ENCODE results near the gene ACD. TPM values are rescaled to one million over a fixed set of nuclear protein-coding genes. Genes with fewer than 3 reads are reported as not detected.

Gene ACD
- total RNA-seq, 4 donors from 2014 or later, result 9.9 to 12.8 (median 11.1) TPM

DNA sequence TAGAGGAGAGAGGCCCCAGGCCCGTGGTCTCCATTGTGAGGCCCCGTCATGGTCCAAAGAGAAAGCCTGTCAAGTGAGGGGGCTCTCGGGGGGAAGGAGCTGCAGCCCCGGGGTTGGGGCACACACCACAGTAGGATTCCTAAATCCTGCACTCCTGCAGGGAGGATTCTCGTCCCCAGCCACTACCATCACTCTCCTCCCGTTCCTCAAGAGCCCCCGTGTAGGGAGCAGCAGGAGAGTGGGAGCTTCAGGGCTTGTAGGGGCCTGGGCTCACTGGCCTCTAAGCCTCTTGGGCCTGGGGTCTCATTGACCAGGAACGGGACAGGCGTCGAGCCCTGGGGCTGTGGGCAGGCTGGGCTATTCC is 7.4 kb upstream of the ACD start:
- Histone ChIP-seq H3K36me3 (peaks cover 0 to 8% of the 10 kb centered on the region in 2 donors), H3K4me3 (peak overlapping the region; percentile 75 to 91 (median 86)), H3K4me1 (peaks cover 19 to 25% of the 10 kb centered on the region in 2 donors), H3K27me3 (no peaks in the 10 kb centered on the region), H3K9me3 (no peaks in the 10 kb centered on the region), H3K27ac (peak overlapping the region; percentile 86 to 92 (median 92))
- DNase-seq (no peak), ATAC-seq (peak; percentile 9 to 24)
- TF ChIP-seq POLR2A (IDR thresholded peaks at IDR 0.05) (no peak), CTCF (IDR thresholded peaks at IDR 0.05 in 4 of 5, conservative IDR thresholded peaks at IDR 0.05 in 1 of 5) (no peak)
- intact Hi-C loops (cut with DNase I; ENCODE audit: low total_unique reads) (no loop called here), in situ Hi-C loops (cut with MboI; ENCODE audit: low sequenced_read_pairs in 4 of 4) (loop anchor here in 2 of 4 donors (10.0 kb wide), 2 partner anchors 113 to 143 kb away; partner anchors contain the start of gene RIPOR1 (in 1 of the 2))

DNA sequence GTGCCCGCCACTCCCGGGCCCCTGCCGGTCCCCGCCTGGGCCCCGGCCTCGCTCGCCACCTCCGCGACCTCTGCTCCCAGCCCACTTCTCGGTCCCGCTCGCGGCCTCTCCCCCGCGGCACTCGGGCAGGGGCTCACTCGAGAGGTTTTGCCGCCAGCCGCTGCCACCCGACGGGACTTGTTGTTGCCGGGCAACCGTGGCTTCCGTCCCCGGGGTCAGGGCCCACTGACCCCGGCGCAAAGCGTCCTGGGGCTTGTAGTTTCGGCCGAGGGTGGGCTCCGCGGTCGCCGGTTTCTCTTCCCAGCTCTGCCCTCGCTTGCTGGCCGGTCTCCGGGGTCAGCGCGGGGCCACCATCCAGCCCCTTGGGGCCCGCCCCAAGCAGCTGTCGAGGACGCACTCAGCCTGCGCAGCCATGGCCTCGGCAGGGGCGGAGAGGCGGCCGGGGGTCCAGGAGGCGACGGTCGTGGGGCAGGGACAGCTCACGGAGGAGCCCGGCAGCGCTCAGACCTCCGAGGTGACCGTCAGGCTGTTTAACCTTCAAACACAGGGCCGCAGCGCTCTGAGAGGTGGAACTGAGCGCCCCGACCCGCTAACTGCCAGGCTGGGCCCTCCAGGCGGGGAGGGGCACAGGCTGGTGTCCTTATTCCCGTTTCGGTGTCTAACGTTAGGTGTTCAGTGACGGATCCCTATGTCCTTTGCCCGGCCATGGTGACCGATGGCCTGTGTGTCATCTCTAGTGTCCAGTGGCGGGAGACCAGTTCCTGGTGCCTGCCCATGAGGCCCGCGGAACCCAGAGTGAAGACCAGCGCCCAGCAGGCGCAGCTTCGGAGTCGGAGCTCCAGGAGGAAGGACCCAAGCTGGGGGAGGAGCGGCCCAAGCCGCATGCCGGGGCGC is 6.7 kb upstream of the ACD start, which contains the start of the genes C16orf86 and ENKD1:
Gene C16orf86, plus strand, starts transcription at position 256 of the 894 bp plus-strand sequence. Its CDS starts 157 bp downstream, at position 413.
Gene ENKD1, minus strand, starts transcription at position 192 of the 894 bp plus-strand sequence. CDS start 308 bp downstream, outside the sequence.
- no peaks in the 10 kb centered on the region for H3K27me3 ChIP-seq
- in situ Hi-C loops (cut with MboI; ENCODE audit: low sequenced_read_pairs in 4 of 4) (loop anchor here in 2 of 4 donors (10.0 kb wide), 2 partner anchors 112 to 142 kb away; partner anchors contain the start of gene RIPOR1 (in 1 of the 2)), intact Hi-C loops (cut with DNase I; ENCODE audit: low total_unique reads) (loop anchor here (1.0 kb wide), 1 partner anchor 105 kb away; the partner anchor contains the start of gene CTCF)
- DNase-seq (peak; percentile 75 to 80), ATAC-seq (peak; percentile 64 to 71)
- H3K4me3 ChIP-seq, result peak within 1 kb of the TSS; percentile 75 to 91 (median 86)
- TF ChIP-seq POLR2A (IDR thresholded peaks at IDR 0.05) (peak; percentile 25 to 35), CTCF (IDR thresholded peaks at IDR 0.05 in 4 of 5, conservative IDR thresholded peaks at IDR 0.05 in 1 of 5) (no peak)
- no peaks in the 10 kb centered on the region for H3K9me3 ChIP-seq
- H3K27ac ChIP-seq, result peak within 1 kb of the TSS; percentile 86 to 92 (median 92)
- H3K36me3 ChIP-seq, result peaks cover 0 to 12% of the 10 kb centered on the region in 2 donors
- peaks cover 19 to 25% of the 10 kb centered on the region in 2 donors for H3K4me1 ChIP-seq

- no peaks in the 10 kb centered on the region for H3K27me3 ChIP-seq
- in situ Hi-C loops (cut with MboI; ENCODE audit: low sequenced_read_pairs in 4 of 4), result loop anchor here in 2 of 4 donors (10.0 kb wide), 2 partner anchors 111 to 141 kb away; partner anchors contain the start of gene RIPOR1 (in 1 of the 2)
- TF ChIP-seq POLR2A (IDR thresholded peaks at IDR 0.05), result no peak
- no peak for TF ChIP-seq CTCF (IDR thresholded peaks at IDR 0.05 in 4 of 5, conservative IDR thresholded peaks at IDR 0.05 in 1 of 5)
- peak overlapping the region; percentile 75 to 91 (median 86) for H3K4me3 ChIP-seq
- H3K36me3 ChIP-seq, result peaks cover 0 to 12% of the 10 kb centered on the region in 2 donors
- H3K9me3 ChIP-seq, result no peaks in the 10 kb centered on the region
- ATAC-seq (no peak), DNase-seq (no peak)
- peaks cover 25 to 29% of the 10 kb centered on the region in 2 donors for H3K4me1 ChIP-seq
- intact Hi-C loops (cut with DNase I; ENCODE audit: low total_unique reads), result loop anchor here (1.0 kb wide), 1 partner anchor 104 kb away; the partner anchor contains the start of gene CTCF
- H3K27ac ChIP-seq, result peak overlapping the region; percentile 86 to 92 (median 92)
These were observed 6.0 kb upstream of the ACD start for GRCh38 chr16:67666032-67666551.

- Histone ChIP-seq H3K36me3 (peaks cover 0 to 12% of the 10 kb centered on the region in 2 donors), H3K27me3 (no peaks in the 10 kb centered on the region), H3K4me1 (peaks cover 27 to 30% of the 10 kb centered on the region in 2 donors), H3K4me3 (peak overlapping the region; percentile 75 to 91 (median 86)), H3K27ac (peak overlapping the region in 1 of 4 donors; percentile 86), H3K9me3 (no peaks in the 10 kb centered on the region)
- no peak for DNase-seq
- intact Hi-C loops (cut with DNase I; ENCODE audit: low total_unique reads) (no loop called here), in situ Hi-C loops (cut with MboI; ENCODE audit: low sequenced_read_pairs in 4 of 4) (loop anchor here in 2 of 4 donors (10.0 kb wide), 2 partner anchors 111 to 141 kb away; partner anchors contain the start of gene RIPOR1 (in 1 of the 2))
- TF ChIP-seq POLR2A (IDR thresholded peaks at IDR 0.05), result no peak
- ATAC-seq, result no peak
These were observed 5.5 kb upstream of the ACD start for GRCh38 chr16:67665598-67665997.

Measured in gastrocnemius medialis (tissue), 4 donors.